ENCODE results near the gene OR4K15. TPM values are rescaled to one million over a fixed set of nuclear protein-coding genes. Genes with fewer than 3 reads are reported as not detected.
"Not testable (repeated sequence)": the region's sequence is repeated elsewhere in the genome, so short reads cannot be mapped to it uniquely, and the experiment has no call there.

The OR4K15 gene, protein sequence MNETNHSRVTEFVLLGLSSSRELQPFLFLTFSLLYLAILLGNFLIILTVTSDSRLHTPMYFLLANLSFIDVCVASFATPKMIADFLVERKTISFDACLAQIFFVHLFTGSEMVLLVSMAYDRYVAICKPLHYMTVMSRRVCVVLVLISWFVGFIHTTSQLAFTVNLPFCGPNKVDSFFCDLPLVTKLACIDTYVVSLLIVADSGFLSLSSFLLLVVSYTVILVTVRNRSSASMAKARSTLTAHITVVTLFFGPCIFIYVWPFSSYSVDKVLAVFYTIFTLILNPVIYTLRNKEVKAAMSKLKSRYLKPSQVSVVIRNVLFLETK
- not detected for total RNA-seq
- not detected for polyA plus RNA-seq

DNA sequence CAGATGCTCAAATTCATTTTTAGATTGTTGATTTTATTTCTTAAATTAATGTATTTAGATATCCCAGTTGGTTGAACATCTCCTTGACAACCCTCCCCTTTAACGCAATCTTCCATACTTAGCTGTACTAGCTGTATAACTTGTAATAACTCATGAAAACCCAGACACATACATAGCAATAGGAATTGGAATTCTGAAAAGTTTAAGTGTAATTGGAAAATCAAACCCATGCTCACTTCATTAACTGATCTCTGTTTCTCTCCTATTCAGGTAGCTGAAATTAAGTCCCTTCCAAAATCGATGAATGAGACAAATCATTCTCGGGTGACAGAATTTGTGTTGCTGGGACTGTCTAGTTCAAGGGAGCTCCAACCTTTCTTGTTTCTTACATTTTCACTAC lies at the start of gene OR4K15:
Gene OR4K15 (plus strand): TSS at position 301 of the 400 bp plus-strand sequence. CDS start 0 bp downstream, at position 301.
- CTCF ChIA-PET = no interaction called here
- peak within 1 kb of the TSS in 5 of 8 donors; percentile 2 to 75 (median 30) for H3K27ac Mint-ChIP-seq
- H3K9me3 Mint-ChIP-seq = peaks cover 0 to 4% (median under 1%) of the 10 kb centered on the region in 5 donors
- no peaks in the 10 kb centered on the region for H3K36me3 ChIP-seq (ENCODE audit: insufficient read depth, low read length)
- POLR2A ChIA-PET = no interaction called here
- peaks cover 23% of the 10 kb centered on the region for H3K4me1 ChIP-seq (ENCODE audit: insufficient read depth, low read length)
- no peak within 1 kb of the TSS for H3K27ac ChIP-seq (ENCODE audit: low read depth, low read length)
- peaks cover 17 to 40% (median 35%) of the 10 kb centered on the region in 3 donors for H3K4me1 Mint-ChIP-seq
- H3K27me3 Mint-ChIP-seq = no peaks in the 10 kb centered on the region
- H3K36me3 Mint-ChIP-seq = peaks cover 0 to 4% (median 0%) of the 10 kb centered on the region in 3 donors
- no peak for DNase-seq
- no peak within 1 kb of the TSS for H3K4me3 ChIP-seq (ENCODE audit: low read length)
- H3K9me3 ChIP-seq (ENCODE audit: low read length) = no peaks in the 10 kb centered on the region
- peak within 1 kb of the TSS in 5 of 7 donors; percentile 9 to 48 (median 21) for H3K4me3 Mint-ChIP-seq
- no peaks in the 10 kb centered on the region for H3K27me3 ChIP-seq (ENCODE audit: insufficient read depth, low read length, poor library complexity, severe bottlenecking)

DNA sequence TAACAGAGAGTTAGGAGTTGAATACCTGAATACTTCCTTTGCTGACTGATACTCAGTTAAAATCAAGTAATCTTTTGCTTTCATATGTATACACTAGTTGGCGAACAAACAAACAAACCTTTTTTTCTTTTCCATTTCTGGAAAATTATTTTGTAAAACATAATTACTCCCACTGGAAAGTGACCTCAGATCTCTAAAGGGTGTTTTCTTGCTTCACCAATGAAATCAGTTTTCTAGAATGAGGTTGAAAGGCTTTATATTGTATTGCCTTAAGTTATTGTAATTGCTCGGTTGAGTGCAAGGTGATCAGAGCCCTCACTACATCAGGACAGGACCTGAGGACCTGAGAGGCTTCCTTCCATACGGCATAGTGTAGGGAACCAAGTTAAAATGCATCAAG lies 44.8 kb upstream of the OR4K15 start, which contains the start of gene OR4K1:
Gene OR4K1 (plus strand): TSS at position 301 of the 400 bp plus-strand sequence. CDS start 4,750 bp downstream, outside the sequence.
- no peaks in the 10 kb centered on the region for H3K27me3 ChIP-seq (ENCODE audit: insufficient read depth, low read length, poor library complexity, severe bottlenecking)
- no peaks in the 10 kb centered on the region for H3K36me3 ChIP-seq (ENCODE audit: insufficient read depth, low read length)
- ChIA-PET POLR2A (no interaction called here), CTCF (no interaction called here)
- H3K4me3 Mint-ChIP-seq = no peak within 1 kb of the TSS
- H3K4me1 ChIP-seq (ENCODE audit: insufficient read depth, low read length) = no peaks in the 10 kb centered on the region
- H3K9me3 ChIP-seq (ENCODE audit: low read length) = no peaks in the 10 kb centered on the region
- DNase-seq = no peak
- H3K27me3 Mint-ChIP-seq = peaks cover 0 to under 1% of the 10 kb centered on the region in 2 donors
- H3K4me1 Mint-ChIP-seq = no peaks in the 10 kb centered on the region
- no peaks in the 10 kb centered on the region for H3K9me3 Mint-ChIP-seq
- no peaks in the 10 kb centered on the region for H3K36me3 Mint-ChIP-seq
- H3K27ac Mint-ChIP-seq = no peak within 1 kb of the TSS
- no peak within 1 kb of the TSS for H3K27ac ChIP-seq (ENCODE audit: low read depth, low read length)
- H3K4me3 ChIP-seq (ENCODE audit: low read length) = no peak within 1 kb of the TSS

GRCh38 chr14:19941668-19942067 lies 33.7 kb upstream of the OR4K15 start:
- H3K4me1 Mint-ChIP-seq = peaks cover 0 to under 1% (median 0%) of the 10 kb centered on the region in 3 donors
- peaks cover 0 to 2% of the 10 kb centered on the region in 2 donors for H3K27me3 Mint-ChIP-seq

DNA sequence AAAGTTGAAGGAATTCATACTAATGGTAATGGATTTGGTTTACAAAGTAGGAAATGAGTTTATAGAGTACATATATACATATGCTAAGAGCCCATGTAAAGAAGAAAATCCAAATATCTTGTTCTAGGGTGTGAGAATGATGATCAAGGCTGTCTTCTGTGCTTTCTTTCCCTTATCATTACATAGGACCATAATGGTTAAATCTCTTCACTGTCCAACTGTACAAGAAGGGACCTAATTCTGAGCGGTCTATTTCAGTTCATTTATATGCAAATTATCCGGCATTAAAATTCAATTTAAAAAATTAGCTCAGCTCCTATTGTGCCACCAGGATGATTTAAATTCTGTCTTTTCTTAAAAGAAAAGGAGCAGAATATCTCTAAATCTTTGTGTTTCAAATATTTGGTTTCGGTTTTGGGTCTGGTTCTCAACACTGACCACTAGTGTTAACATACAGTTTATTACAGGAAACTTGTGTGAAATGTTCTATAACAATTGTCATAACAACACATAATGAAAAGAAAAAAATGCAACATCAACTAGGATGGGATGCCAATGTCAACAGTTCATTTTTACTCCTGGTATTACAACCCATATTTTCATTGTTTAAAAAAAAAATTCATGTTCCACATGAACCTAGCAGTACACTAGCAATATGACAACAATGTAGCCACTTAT lies 27.8 kb upstream of the OR4K15 start:
- no peak for DNase-seq
- Histone ChIP-seq H3K27ac (ENCODE audit: low read depth, low read length) (no peak overlapping the region), H3K4me1 (ENCODE audit: insufficient read depth, low read length) (no peaks in the 10 kb centered on the region), H3K4me3 (ENCODE audit: low read length) (no peak overlapping the region), H3K9me3 (ENCODE audit: low read length) (no peaks in the 10 kb centered on the region), H3K36me3 (ENCODE audit: insufficient read depth, low read length) (no peaks in the 10 kb centered on the region), H3K27me3 (ENCODE audit: insufficient read depth, low read length, poor library complexity, severe bottlenecking) (no peaks in the 10 kb centered on the region)
- Mint-ChIP-seq H3K4me1 (peaks cover 4 to 10% (median 7%) of the 10 kb centered on the region in 3 donors), H3K27ac (no peak overlapping the region), H3K4me3 (peak overlapping the region in 1 of 7 donors; percentile 29), H3K27me3 (no peaks in the 10 kb centered on the region), H3K36me3 (no peaks in the 10 kb centered on the region), H3K9me3 (peaks cover 0 to 2% (median 0%) of the 10 kb centered on the region in 5 donors)
- CTCF ChIA-PET = no interaction called here
- POLR2A ChIA-PET = no interaction called here

More at GRCh38 chr14:19941668-19942067, 33.7 kb upstream of the OR4K15 start:
- H3K9me3 Mint-ChIP-seq = no peaks in the 10 kb centered on the region
- Histone ChIP-seq H3K27me3 (ENCODE audit: insufficient read depth, low read length, poor library complexity, severe bottlenecking) (no peaks in the 10 kb centered on the region), H3K36me3 (ENCODE audit: insufficient read depth, low read length) (no peaks in the 10 kb centered on the region), H3K27ac (ENCODE audit: low read depth, low read length) (no peak overlapping the region), H3K4me1 (ENCODE audit: insufficient read depth, low read length) (no peaks in the 10 kb centered on the region), H3K4me3 (ENCODE audit: low read length) (no peak overlapping the region), H3K9me3 (ENCODE audit: low read length) (no peaks in the 10 kb centered on the region)
- H3K27ac Mint-ChIP-seq = no peak overlapping the region
- ChIA-PET POLR2A (no interaction called here), CTCF (no interaction called here)
- DNase-seq = no peak
- no peak overlapping the region for H3K4me3 Mint-ChIP-seq
- H3K36me3 Mint-ChIP-seq = no peaks in the 10 kb centered on the region

GRCh38 chr14:19949218-19949617 lies 26.2 kb upstream of the OR4K15 start:
- Histone ChIP-seq H3K36me3 (ENCODE audit: insufficient read depth, low read length) (no peaks in the 10 kb centered on the region), H3K4me3 (ENCODE audit: low read length) (no peak overlapping the region), H3K4me1 (ENCODE audit: insufficient read depth, low read length) (no peaks in the 10 kb centered on the region), H3K27me3 (ENCODE audit: insufficient read depth, low read length, poor library complexity, severe bottlenecking) (no peaks in the 10 kb centered on the region), H3K27ac (ENCODE audit: low read depth, low read length) (no peak overlapping the region), H3K9me3 (ENCODE audit: low read length) (no peaks in the 10 kb centered on the region)
- ChIA-PET POLR2A (no interaction called here), CTCF (no interaction called here)
- no peaks in the 10 kb centered on the region for H3K36me3 Mint-ChIP-seq
- no peak overlapping the region for H3K27ac Mint-ChIP-seq
- no peak for DNase-seq
- H3K4me1 Mint-ChIP-seq = peaks cover 4 to 10% (median 7%) of the 10 kb centered on the region in 3 donors
- H3K9me3 Mint-ChIP-seq = peaks cover 0 to 2% (median 0%) of the 10 kb centered on the region in 5 donors
- no peaks in the 10 kb centered on the region for H3K27me3 Mint-ChIP-seq
- no peak overlapping the region for H3K4me3 Mint-ChIP-seq

- POLR2A ChIA-PET; CTCF ChIA-PET; H3K27ac ChIP-seq (ENCODE audit: low read depth, low read length); H3K9me3 ChIP-seq (ENCODE audit: low read length); H3K27ac Mint-ChIP-seq; H3K27me3 ChIP-seq (ENCODE audit: insufficient read depth, low read length, poor library complexity, severe bottlenecking); H3K9me3 Mint-ChIP-seq; DNase-seq; H3K36me3 ChIP-seq (ENCODE audit: insufficient read depth, low read length); H3K4me3 ChIP-seq (ENCODE audit: low read length); H3K27me3 Mint-ChIP-seq; H3K36me3 Mint-ChIP-seq; H3K4me3 Mint-ChIP-seq: not testable (repeated sequence)
- H3K4me1 ChIP-seq (ENCODE audit: insufficient read depth, low read length) = peaks cover 14% of the 10 kb centered on the region
- peaks cover 10 to 32% (median 30%) of the 10 kb centered on the region in 3 donors for H3K4me1 Mint-ChIP-seq
Observed at GRCh38 chr14:19969735-19970134, 5.7 kb upstream of the OR4K15 start.

GRCh38 chr14:19974844-19975243 lies 547 bp upstream of the OR4K15 start:
- Mint-ChIP-seq H3K27ac (peak overlapping the region in 4 of 8 donors; percentile 2 to 75 (median 26)), H3K4me1 (peaks cover 17 to 40% (median 35%) of the 10 kb centered on the region in 3 donors), H3K9me3 (peaks cover 0 to 4% (median 0%) of the 10 kb centered on the region in 5 donors), H3K27me3 (no peaks in the 10 kb centered on the region), H3K36me3 (peaks cover 0 to 4% (median 0%) of the 10 kb centered on the region in 3 donors), H3K4me3 (peak overlapping the region in 5 of 7 donors; percentile 9 to 48 (median 21))
- Histone ChIP-seq H3K4me1 (ENCODE audit: insufficient read depth, low read length) (peaks cover 23% of the 10 kb centered on the region), H3K27ac (ENCODE audit: low read depth, low read length) (no peak overlapping the region), H3K9me3 (ENCODE audit: low read length) (no peaks in the 10 kb centered on the region), H3K27me3 (ENCODE audit: insufficient read depth, low read length, poor library complexity, severe bottlenecking) (no peaks in the 10 kb centered on the region), H3K36me3 (ENCODE audit: insufficient read depth, low read length) (no peaks in the 10 kb centered on the region), H3K4me3 (ENCODE audit: low read length) (no peak overlapping the region)
- POLR2A ChIA-PET = no interaction called here
- DNase-seq = peak in 2 of 5 donors; percentile 32 to 58
- CTCF ChIA-PET = no interaction called here

GRCh38 chr14:19993438-19993837 lies 18.0 kb downstream of the OR4K15 start:
- no peaks in the 10 kb centered on the region for H3K4me1 ChIP-seq (ENCODE audit: insufficient read depth, low read length)
- H3K27ac Mint-ChIP-seq = no peak overlapping the region
- H3K27ac ChIP-seq (ENCODE audit: low read depth, low read length) = no peak overlapping the region
- H3K36me3 ChIP-seq (ENCODE audit: insufficient read depth, low read length) = no peaks in the 10 kb centered on the region
- no peaks in the 10 kb centered on the region for H3K27me3 ChIP-seq (ENCODE audit: insufficient read depth, low read length, poor library complexity, severe bottlenecking)
- H3K9me3 Mint-ChIP-seq = peaks cover 0 to 16% (median 3%) of the 10 kb centered on the region in 5 donors
- H3K36me3 Mint-ChIP-seq = peaks cover 0 to 2% (median 0%) of the 10 kb centered on the region in 3 donors
- H3K4me1 Mint-ChIP-seq = no peaks in the 10 kb centered on the region
- no peak overlapping the region for H3K4me3 Mint-ChIP-seq
- H3K4me3 ChIP-seq (ENCODE audit: low read length) = no peak overlapping the region
- H3K27me3 Mint-ChIP-seq = peaks cover 1 to 2% of the 10 kb centered on the region in 2 donors
- no peak for DNase-seq
- POLR2A ChIA-PET = no interaction called here
- CTCF ChIA-PET = no interaction called here
- H3K9me3 ChIP-seq (ENCODE audit: low read length) = no peaks in the 10 kb centered on the region
